Neural progenitor cell (in vitro differentiated cells): ENCODE measurements around the gene FREM2. TPM values are rescaled to one million over a fixed set of nuclear protein-coding genes. Genes with fewer than 3 reads are reported as not detected.

Experiments used
- DNase-seq: peaks from one replicate; pipeline ENCODE4 v3.0.0-alpha.2; 2016; ENCODE audit warnings: low spot score
- H2AFZ ChIP-seq: fragments of 200-600 bp; sonication (generic); replicated peaks from 2 replicates; pipeline ENCODE4 v1.6.1; 2016; ENCODE audit warnings: antibody characterized with exemption
- H3F3A ChIP-seq: fragments of 200-600 bp; sonication (generic); 2 replicates; pipeline ENCODE4 v1.6.1; 2016; ENCODE audit warnings: antibody characterized with exemption, low read depth
- H3K27ac ChIP-seq: fragments of 200-600 bp; sonication (generic); 2 replicates; pipeline ENCODE4 v1.5.1; 2016; ENCODE audit warnings: mild to moderate bottlenecking
- H3K27me3 ChIP-seq: fragments of 200-600 bp; sonication (generic); 2 replicates; pipeline ENCODE4 v1.6.1; 2016; ENCODE audit warnings: mild to moderate bottlenecking, moderate library complexity
- H3K36me3 ChIP-seq: fragments of 200-600 bp; sonication (generic); 2 replicates; pipeline ENCODE4 v1.5.1; 2016
- H3K4me1 ChIP-seq: fragments of 200-600 bp; sonication (generic); 2 replicates; pipeline ENCODE4 v1.6.1; 2016; ENCODE audit warnings: mixed run types
- H3K4me2 ChIP-seq: fragments of 200-600 bp; sonication (generic); 2 replicates; pipeline ENCODE4 v1.6.1; 2016
- H3K4me3 ChIP-seq: fragments of 200-600 bp; sonication (generic); 2 replicates; pipeline ENCODE4 v1.5.1; 2016
- H3K79me2 ChIP-seq: fragments of 200-600 bp; sonication (generic); 2 replicates; pipeline ENCODE4 v1.6.1; 2016; ENCODE audit warnings: low read depth
- H3K9ac ChIP-seq: fragments of 200-600 bp; sonication (generic); 2 replicates; pipeline ENCODE4 v1.6.1; 2016
- H3K9me3 ChIP-seq: fragments of 200-600 bp; sonication (generic); 2 replicates; pipeline ENCODE4 v1.5.1; 2016; ENCODE audit warnings: low read depth
- H4K20me1 ChIP-seq: fragments of 200-600 bp; sonication (generic); 2 replicates; pipeline ENCODE4 v1.6.1; 2016; ENCODE audit warnings: low read depth
- H3K27ac Mint-ChIP-seq: 3 replicates; pipeline ENCODE4 v1.8.0; 2021; ENCODE audit warnings: mixed read lengths
- H3K27me3 Mint-ChIP-seq: 2 replicates; pipeline ENCODE4 v1.8.0; 2022; ENCODE audit warnings: low read depth, mild to moderate bottlenecking, inconsistent platforms, moderate library complexity, mixed read lengths; ENCODE audit not compliant: insufficient read depth
- H3K36me3 Mint-ChIP-seq: 3 replicates; pipeline ENCODE4 v1.8.0; 2021; ENCODE audit warnings: mixed read lengths
- H3K4me1 Mint-ChIP-seq: 3 replicates; pipeline ENCODE4 v1.8.0; 2021; ENCODE audit warnings: mixed read lengths
- H3K4me3 Mint-ChIP-seq: 3 replicates; pipeline ENCODE4 v1.8.0; 2021; ENCODE audit warnings: mild to moderate bottlenecking, moderate library complexity, mixed read lengths
- H3K9me3 Mint-ChIP-seq: 3 replicates; pipeline ENCODE4 v1.8.0; 2020; ENCODE audit warnings: mixed read lengths
- CTCF ChIP-seq: fragments of 200-600 bp; sonication (generic); IDR thresholded peaks from 2 replicates; pipeline ENCODE4 v1.5.1; 2017; ENCODE audit warnings: antibody characterized with exemption, mild to moderate bottlenecking
- EZH2 ChIP-seq: fragments of 200-600 bp; sonication (generic); IDR thresholded peaks from 2 replicates; pipeline ENCODE4 v1.6.1; 2017; ENCODE audit warnings: antibody characterized with exemption, mild to moderate bottlenecking, moderate library complexity
- EZH2phosphoT487 ChIP-seq: fragments of 200-600 bp; sonication (generic); IDR thresholded peaks from 2 replicates; pipeline ENCODE4 v1.6.1; 2017; ENCODE audit warnings: antibody characterized with exemption
- total RNA-seq: library from RNA; depleted of rRNA; stranded (reverse); fragments of >200 nt; gene quantifications from 2 replicates; pipeline ENCODE4 v1.2.3, GENCODE V29; 2015; ENCODE audit warnings: low replicate concordance

FREM2 gene
- total RNA-seq, 1 donor from 2014 or later, result 21.3 TPM

- no peaks in the 10 kb centered on the region for H3K27me3 Mint-ChIP-seq
These were observed 219.0 kb downstream of the FREM2 start for GRCh38 chr13:38905861-38906260.

GRCh38 chr13:38908574-38908973 is 221.7 kb downstream of the FREM2 start:
- Histone ChIP-seq H4K20me1 (no peaks in the 10 kb centered on the region), H3K4me2 (no peak overlapping the region), H3K9me3 (no peaks in the 10 kb centered on the region), H3K4me3 (no peak overlapping the region), H3F3A (no peaks in the 10 kb centered on the region), H3K79me2 (no peaks in the 10 kb centered on the region), H3K4me1 (no peaks in the 10 kb centered on the region), H3K27me3 (no peaks in the 10 kb centered on the region), H3K36me3 (no peaks in the 10 kb centered on the region), H3K9ac (no peak overlapping the region), H3K27ac (no peak overlapping the region), H2AFZ (no peak overlapping the region)
- Mint-ChIP-seq H3K4me3 (no peak overlapping the region), H3K27me3 (no peaks in the 10 kb centered on the region), H3K9me3 (no peaks in the 10 kb centered on the region), H3K4me1 (peaks cover 2% of the 10 kb centered on the region), H3K27ac (no peak overlapping the region), H3K36me3 (no peaks in the 10 kb centered on the region)
- no peak for DNase-seq
- no peak for TF ChIP-seq CTCF
- TF ChIP-seq EZH2phosphoT487, result no peak
- TF ChIP-seq EZH2, result no peak

More at GRCh38 chr13:38905861-38906260, 219.0 kb downstream of the FREM2 start:
- H2AFZ ChIP-seq, result no peak overlapping the region
- H4K20me1 ChIP-seq, result no peaks in the 10 kb centered on the region
- TF ChIP-seq EZH2 (no peak), CTCF (no peak), EZH2phosphoT487 (no peak)
- no peak overlapping the region for H3K4me2 ChIP-seq
- no peak overlapping the region for H3K9ac ChIP-seq
- no peaks in the 10 kb centered on the region for H3F3A ChIP-seq
- Mint-ChIP-seq H3K36me3 (no peaks in the 10 kb centered on the region), H3K4me3 (no peak overlapping the region), H3K4me1 (no peaks in the 10 kb centered on the region), H3K27ac (no peak overlapping the region), H3K9me3 (no peaks in the 10 kb centered on the region)
- H3K36me3 ChIP-seq, result no peaks in the 10 kb centered on the region
- H3K27me3 ChIP-seq, result no peaks in the 10 kb centered on the region
- H3K9me3 ChIP-seq, result no peaks in the 10 kb centered on the region
- DNase-seq, result no peak
- no peak overlapping the region for H3K4me3 ChIP-seq
- H3K4me1 ChIP-seq, result no peaks in the 10 kb centered on the region
- no peaks in the 10 kb centered on the region for H3K79me2 ChIP-seq
- H3K27ac ChIP-seq, result no peak overlapping the region

GRCh38 chr13:38914070-38914469 is 227.2 kb downstream of the FREM2 start:
- DNase-seq, result no peak

More at GRCh38 chr13:38914070-38914469, 227.2 kb downstream of the FREM2 start:
- Mint-ChIP-seq H3K36me3 (no peaks in the 10 kb centered on the region), H3K27me3 (peaks cover 2% of the 10 kb centered on the region), H3K4me3 (no peak overlapping the region), H3K27ac (no peak overlapping the region), H3K9me3 (no peaks in the 10 kb centered on the region), H3K4me1 (peaks cover 2% of the 10 kb centered on the region)
- H3K27me3 ChIP-seq, result no peaks in the 10 kb centered on the region
- TF ChIP-seq EZH2, result no peak
- TF ChIP-seq EZH2phosphoT487, result no peak
- no peak for TF ChIP-seq CTCF
- H3K4me3 ChIP-seq, result no peak overlapping the region
- H3K27ac ChIP-seq, result no peak overlapping the region
- H2AFZ ChIP-seq, result no peak overlapping the region
- H3F3A ChIP-seq, result no peaks in the 10 kb centered on the region
- H3K79me2 ChIP-seq, result no peaks in the 10 kb centered on the region
- no peak overlapping the region for H3K4me2 ChIP-seq
- H3K9me3 ChIP-seq, result no peaks in the 10 kb centered on the region
- no peak overlapping the region for H3K9ac ChIP-seq
- H3K4me1 ChIP-seq, result no peaks in the 10 kb centered on the region
- no peaks in the 10 kb centered on the region for H3K36me3 ChIP-seq
- H4K20me1 ChIP-seq, result no peaks in the 10 kb centered on the region
